Activated B cell treated with CpG ODN at 0.5 μM for 24 hours (primary cell): ENCODE data around the gene ALG8. TPM values are rescaled to one million over a fixed set of nuclear protein-coding genes. Genes with fewer than 3 reads are reported as not detected.

Experiments
- ATAC-seq: fragments of 200-7000 bp; cut with Tn5 transposase; one replicate; pipeline ENCODE4 v1.10.0; 2021; ENCODE audit warnings: low read depth, mild to moderate bottlenecking, moderate library complexity
- CTCF ChIA-PET: fragments of 350-600 bp; sonication (Branson Sonifier 250); formaldehyde crosslinking; loops from one replicate; lab custom pipeline; 2021; ENCODE audit warnings: antibody characterized with exemption; lab: Charles Lee
- POLR2A ChIA-PET: fragments of 350-600 bp; sonication (Branson Sonifier 250); formaldehyde crosslinking; loops from one replicate; lab custom pipeline; 2021; ENCODE audit warnings: antibody characterized with exemption; lab: Charles Lee
- DNase-seq: peaks from one replicate; pipeline ENCODE4 v3.0.0; 2022
- H3K27ac Mint-ChIP-seq: one replicate; pipeline ENCODE4 v1.8.0; 2020; ENCODE audit warnings: mixed read lengths
- H3K27me3 Mint-ChIP-seq: one replicate; pipeline ENCODE4 v1.8.0; 2021; ENCODE audit warnings: mixed read lengths
- H3K36me3 Mint-ChIP-seq: one replicate; pipeline ENCODE4 v1.8.0; 2021; ENCODE audit warnings: low read depth, mixed read lengths
- H3K4me1 Mint-ChIP-seq: one replicate; pipeline ENCODE4 v1.8.0; 2021; ENCODE audit warnings: mixed read lengths
- H3K4me3 Mint-ChIP-seq: one replicate; pipeline ENCODE4 v1.8.0; 2020; ENCODE audit warnings: mild to moderate bottlenecking, mixed read lengths
- H3K9me3 Mint-ChIP-seq: one replicate; pipeline ENCODE4 v1.8.0; 2020; ENCODE audit warnings: mixed read lengths
- intact Hi-C: fragments of 100-400 bp; cut with micrococcal nuclease; formaldehyde crosslinking; loops from one replicate; pipeline ENCODE4 v1.15.1; 2024
- total RNA-seq: library from RNA; stranded (reverse); gene quantifications from 2 replicates; pipeline ENCODE4 v1.2.3, GENCODE V29; 2022
- TF ChIP-seq, protein P1 (sequence below): fragments of 200-600 bp; IDR thresholded peaks from one replicate; pipeline ENCODE4 v1.8.0; 2022; ENCODE audit warnings: antibody characterized with exemption, mild to moderate bottlenecking

Gene ALG8
- total RNA-seq, 1 donor from 2014 or later: 46.0 TPM

DNA sequence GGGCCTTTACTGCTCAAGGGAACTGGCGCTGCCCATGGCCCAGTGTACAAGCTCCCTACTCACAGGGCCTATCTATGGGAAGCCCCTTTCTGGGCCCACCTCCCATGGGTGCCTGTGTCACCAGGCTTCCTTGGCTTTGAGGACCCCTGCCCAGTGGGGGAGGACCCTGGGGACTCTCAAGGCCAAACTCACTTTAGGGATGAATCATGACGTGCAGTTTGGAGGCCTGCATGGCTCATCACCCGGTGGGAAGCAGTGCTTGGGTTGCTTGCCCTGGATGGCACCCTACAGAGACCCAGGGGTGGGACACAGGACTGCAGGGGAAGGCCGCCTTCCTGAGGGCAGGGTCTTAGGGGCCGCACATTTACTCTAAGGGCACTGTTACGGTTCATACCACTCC, 32.5 kb upstream of the ALG8 start:
- Mint-ChIP-seq H3K4me3 (no peak overlapping the region), H3K36me3 (peaks cover 25% of the 10 kb centered on the region), H3K27ac (no peak overlapping the region), H3K9me3 (no peaks in the 10 kb centered on the region), H3K27me3 (no peaks in the 10 kb centered on the region), H3K4me1 (no peaks in the 10 kb centered on the region)
- DNase-seq (no peak), ATAC-seq (no peak)
- ChIA-PET POLR2A (no interaction called here), CTCF (no interaction called here)
- intact Hi-C loops: no loop called here
- TF ChIP-seq, protein P1, sequence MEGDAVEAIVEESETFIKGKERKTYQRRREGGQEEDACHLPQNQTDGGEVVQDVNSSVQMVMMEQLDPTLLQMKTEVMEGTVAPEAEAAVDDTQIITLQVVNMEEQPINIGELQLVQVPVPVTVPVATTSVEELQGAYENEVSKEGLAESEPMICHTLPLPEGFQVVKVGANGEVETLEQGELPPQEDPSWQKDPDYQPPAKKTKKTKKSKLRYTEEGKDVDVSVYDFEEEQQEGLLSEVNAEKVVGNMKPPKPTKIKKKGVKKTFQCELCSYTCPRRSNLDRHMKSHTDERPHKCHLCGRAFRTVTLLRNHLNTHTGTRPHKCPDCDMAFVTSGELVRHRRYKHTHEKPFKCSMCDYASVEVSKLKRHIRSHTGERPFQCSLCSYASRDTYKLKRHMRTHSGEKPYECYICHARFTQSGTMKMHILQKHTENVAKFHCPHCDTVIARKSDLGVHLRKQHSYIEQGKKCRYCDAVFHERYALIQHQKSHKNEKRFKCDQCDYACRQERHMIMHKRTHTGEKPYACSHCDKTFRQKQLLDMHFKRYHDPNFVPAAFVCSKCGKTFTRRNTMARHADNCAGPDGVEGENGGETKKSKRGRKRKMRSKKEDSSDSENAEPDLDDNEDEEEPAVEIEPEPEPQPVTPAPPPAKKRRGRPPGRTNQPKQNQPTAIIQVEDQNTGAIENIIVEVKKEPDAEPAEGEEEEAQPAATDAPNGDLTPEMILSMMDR: no peak

DNA sequence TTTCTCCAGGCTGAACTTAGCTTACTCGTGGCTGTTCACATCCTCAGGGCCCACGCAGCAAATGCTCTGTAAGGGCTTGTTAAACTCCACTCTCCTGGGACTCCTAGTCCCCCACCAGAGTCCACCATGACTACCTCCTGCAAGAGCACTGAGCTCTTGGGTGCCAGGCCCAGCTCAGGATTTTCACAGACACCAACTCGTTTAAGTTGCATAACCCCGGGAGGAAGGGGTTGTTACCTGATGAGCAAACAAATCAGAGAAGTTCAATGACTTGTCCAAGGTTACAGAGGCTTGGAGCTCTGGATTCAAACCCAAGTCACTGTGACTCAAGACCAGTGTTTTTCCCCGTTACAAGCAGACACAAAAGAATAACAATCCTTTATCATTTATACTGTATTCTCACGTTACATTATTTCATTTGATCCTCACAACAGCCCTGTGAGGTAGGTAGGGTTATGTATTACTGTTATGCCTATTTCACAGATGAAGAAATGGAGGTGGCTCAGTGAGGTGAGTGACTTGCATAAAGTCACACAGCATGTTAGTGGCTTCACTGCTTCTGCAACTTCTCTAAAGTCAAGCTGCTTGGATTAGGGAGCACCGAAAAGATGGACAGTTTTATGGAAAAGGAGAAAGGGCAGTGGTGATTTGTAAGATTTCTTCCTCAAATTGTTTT, 31.6 kb upstream of the ALG8 start:
- Mint-ChIP-seq H3K27me3 (no peaks in the 10 kb centered on the region), H3K36me3 (peaks cover 21% of the 10 kb centered on the region), H3K4me3 (no peak overlapping the region), H3K9me3 (no peaks in the 10 kb centered on the region), H3K27ac (no peak overlapping the region), H3K4me1 (no peaks in the 10 kb centered on the region)
- DNase-seq (no peak), ATAC-seq (no peak)
- TF ChIP-seq, protein P1: no peak
- intact Hi-C loops: no loop called here
- CTCF ChIA-PET: no interaction called here
- POLR2A ChIA-PET: no interaction called here

GRCh38 chr11:78170413-78170812, 31.0 kb upstream of the ALG8 start:
- Mint-ChIP-seq H3K36me3 (peaks cover 21% of the 10 kb centered on the region), H3K9me3 (no peaks in the 10 kb centered on the region), H3K4me1 (no peaks in the 10 kb centered on the region), H3K27me3 (no peaks in the 10 kb centered on the region), H3K4me3 (no peak overlapping the region), H3K27ac (no peak overlapping the region)
- ChIA-PET POLR2A (no interaction called here), CTCF (no interaction called here)
- DNase-seq (no peak), ATAC-seq (no peak)
- intact Hi-C loops: no loop called here
- TF ChIP-seq, protein P1: no peak

- Mint-ChIP-seq H3K27ac (no peak overlapping the region), H3K27me3 (no peaks in the 10 kb centered on the region), H3K4me1 (no peaks in the 10 kb centered on the region), H3K36me3 (peaks cover 15% of the 10 kb centered on the region), H3K9me3 (no peaks in the 10 kb centered on the region), H3K4me3 (no peak overlapping the region)
- intact Hi-C loops: no loop called here
- DNase-seq: no peak
- no peak for ATAC-seq
- ChIA-PET POLR2A (no interaction called here), CTCF (no interaction called here)
- TF ChIP-seq, protein P1: no peak
Observed at GRCh38 chr11:78168539-78169477, 29.4 kb upstream of the ALG8 start.

DNA sequence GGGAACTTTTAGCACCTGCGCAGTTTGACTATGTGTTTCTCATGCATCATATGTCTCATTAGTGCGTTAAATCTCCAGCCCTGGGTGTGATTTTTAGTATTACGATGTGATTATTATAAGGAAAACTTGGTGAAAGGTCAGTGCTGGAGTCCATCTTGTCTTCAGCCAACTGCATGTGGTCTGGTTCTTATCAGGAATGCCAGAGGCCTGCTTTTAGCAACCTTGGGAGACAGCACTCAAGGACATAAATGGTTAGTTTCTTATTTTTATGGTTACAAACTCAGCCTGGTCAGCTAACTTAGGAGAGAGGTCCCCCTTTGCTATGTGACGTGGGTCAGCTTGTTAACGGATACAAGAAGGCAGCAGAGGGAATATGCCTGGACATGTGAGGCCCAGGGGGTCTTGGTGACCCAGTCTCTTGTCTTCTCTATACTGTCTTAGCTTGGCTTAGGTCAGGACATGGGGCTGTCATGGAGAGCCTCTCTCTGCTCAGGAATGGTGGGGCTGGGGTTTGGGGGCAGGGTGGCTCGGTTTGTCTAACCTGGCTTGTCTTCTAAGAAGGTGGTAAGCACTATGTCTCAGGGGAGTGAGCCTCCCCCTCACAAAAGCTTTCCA, 27.5 kb upstream of the ALG8 start:
- Mint-ChIP-seq H3K36me3 (no peaks in the 10 kb centered on the region), H3K9me3 (no peaks in the 10 kb centered on the region), H3K27ac (no peak overlapping the region), H3K4me1 (no peaks in the 10 kb centered on the region), H3K4me3 (no peak overlapping the region), H3K27me3 (no peaks in the 10 kb centered on the region)
- intact Hi-C loops: no loop called here
- ATAC-seq: no peak
- POLR2A ChIA-PET: no interaction called here
- TF ChIP-seq, protein P1: no peak
- CTCF ChIA-PET: no interaction called here
- no peak for DNase-seq
